Neural progenitor cell (in vitro differentiated cells): ENCODE results near the gene CCR6. TPM values are rescaled to one million over a fixed set of nuclear protein-coding genes. Genes with fewer than 3 reads are reported as not detected.

Experiments used
- DNase-seq: peaks from one replicate; pipeline ENCODE4 v3.0.0-alpha.2; 2016; ENCODE audit warnings: low spot score
- H2AFZ ChIP-seq: fragments of 200-600 bp; sonication (generic); replicated peaks from 2 replicates; pipeline ENCODE4 v1.6.1; 2016; ENCODE audit warnings: antibody characterized with exemption
- H3F3A ChIP-seq: fragments of 200-600 bp; sonication (generic); 2 replicates; pipeline ENCODE4 v1.6.1; 2016; ENCODE audit warnings: antibody characterized with exemption, low read depth
- H3K27ac ChIP-seq: fragments of 200-600 bp; sonication (generic); 2 replicates; pipeline ENCODE4 v1.5.1; 2016; ENCODE audit warnings: mild to moderate bottlenecking
- H3K27me3 ChIP-seq: fragments of 200-600 bp; sonication (generic); 2 replicates; pipeline ENCODE4 v1.6.1; 2016; ENCODE audit warnings: mild to moderate bottlenecking, moderate library complexity
- H3K36me3 ChIP-seq: fragments of 200-600 bp; sonication (generic); 2 replicates; pipeline ENCODE4 v1.5.1; 2016
- H3K4me1 ChIP-seq: fragments of 200-600 bp; sonication (generic); 2 replicates; pipeline ENCODE4 v1.6.1; 2016; ENCODE audit warnings: mixed run types
- H3K4me2 ChIP-seq: fragments of 200-600 bp; sonication (generic); 2 replicates; pipeline ENCODE4 v1.6.1; 2016
- H3K4me3 ChIP-seq: fragments of 200-600 bp; sonication (generic); 2 replicates; pipeline ENCODE4 v1.5.1; 2016
- H3K79me2 ChIP-seq: fragments of 200-600 bp; sonication (generic); 2 replicates; pipeline ENCODE4 v1.6.1; 2016; ENCODE audit warnings: low read depth
- H3K9ac ChIP-seq: fragments of 200-600 bp; sonication (generic); 2 replicates; pipeline ENCODE4 v1.6.1; 2016
- H3K9me3 ChIP-seq: fragments of 200-600 bp; sonication (generic); 2 replicates; pipeline ENCODE4 v1.5.1; 2016; ENCODE audit warnings: low read depth
- H4K20me1 ChIP-seq: fragments of 200-600 bp; sonication (generic); 2 replicates; pipeline ENCODE4 v1.6.1; 2016; ENCODE audit warnings: low read depth
- H3K27ac Mint-ChIP-seq: 3 replicates; pipeline ENCODE4 v1.8.0; 2021; ENCODE audit warnings: mixed read lengths
- H3K27me3 Mint-ChIP-seq: 2 replicates; pipeline ENCODE4 v1.8.0; 2022; ENCODE audit warnings: low read depth, mild to moderate bottlenecking, inconsistent platforms, moderate library complexity, mixed read lengths; ENCODE audit not compliant: insufficient read depth
- H3K36me3 Mint-ChIP-seq: 3 replicates; pipeline ENCODE4 v1.8.0; 2021; ENCODE audit warnings: mixed read lengths
- H3K4me1 Mint-ChIP-seq: 3 replicates; pipeline ENCODE4 v1.8.0; 2021; ENCODE audit warnings: mixed read lengths
- H3K4me3 Mint-ChIP-seq: 3 replicates; pipeline ENCODE4 v1.8.0; 2021; ENCODE audit warnings: mild to moderate bottlenecking, moderate library complexity, mixed read lengths
- H3K9me3 Mint-ChIP-seq: 3 replicates; pipeline ENCODE4 v1.8.0; 2020; ENCODE audit warnings: mixed read lengths
- EZH2 ChIP-seq: fragments of 200-600 bp; sonication (generic); IDR thresholded peaks from 2 replicates; pipeline ENCODE4 v1.6.1; 2017; ENCODE audit warnings: antibody characterized with exemption, mild to moderate bottlenecking, moderate library complexity
- EZH2phosphoT487 ChIP-seq: fragments of 200-600 bp; sonication (generic); IDR thresholded peaks from 2 replicates; pipeline ENCODE4 v1.6.1; 2017; ENCODE audit warnings: antibody characterized with exemption
- total RNA-seq: library from RNA; depleted of rRNA; stranded (reverse); fragments of >200 nt; gene quantifications from 2 replicates; pipeline ENCODE4 v1.2.3, GENCODE V29; 2015; ENCODE audit warnings: low replicate concordance
- TF ChIP-seq, protein P1 (sequence below): fragments of 200-600 bp; sonication (generic); IDR thresholded peaks from 2 replicates; pipeline ENCODE4 v1.5.1; 2017; ENCODE audit warnings: antibody characterized with exemption, mild to moderate bottlenecking

The CCR6 gene
- total RNA-seq, 1 donor from 2014 or later = not detected

DNA sequence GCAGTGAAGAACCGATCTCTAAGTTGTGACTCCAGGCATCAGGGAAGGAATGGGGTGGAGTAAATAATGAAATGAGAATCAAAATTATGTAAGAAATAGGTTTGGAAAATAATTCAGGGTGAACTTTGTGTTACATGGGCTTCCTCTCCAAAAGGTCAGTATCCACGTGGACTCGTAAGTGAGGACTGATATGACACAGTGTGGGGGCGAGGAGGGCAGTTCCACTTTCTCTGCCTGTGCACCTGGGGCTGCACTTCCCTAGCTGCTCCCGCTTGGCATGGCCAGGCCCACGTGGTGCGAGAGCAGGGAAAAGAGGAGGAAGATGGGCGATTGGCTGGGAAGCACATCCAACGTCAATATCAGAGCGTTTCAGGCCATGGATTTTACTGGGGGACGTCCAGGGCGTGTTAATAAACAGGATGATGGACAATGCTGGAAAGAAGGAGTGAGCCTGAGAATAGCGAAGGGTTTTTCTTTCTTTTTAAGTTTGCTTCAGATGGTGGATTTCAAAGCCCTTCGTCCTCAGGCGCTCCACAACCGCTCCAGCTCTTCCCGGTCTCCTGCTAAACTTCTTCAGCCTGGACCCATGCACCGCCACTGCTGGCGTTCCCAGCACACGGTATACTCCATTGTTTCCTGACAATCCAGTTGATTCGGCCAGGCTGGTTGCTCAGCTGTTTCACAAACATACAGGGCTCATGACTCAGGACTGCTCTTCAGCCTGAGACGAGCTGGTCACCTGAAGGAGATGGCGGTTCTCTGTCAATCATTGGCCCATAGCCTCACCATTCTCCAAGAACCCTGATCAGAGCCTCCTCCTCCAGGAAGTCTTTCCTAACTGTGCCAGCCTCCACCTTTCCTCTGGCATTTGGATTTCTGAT is 11.8 kb downstream of the CCR6 start:
- Histone ChIP-seq H3K27me3 (no peaks in the 10 kb centered on the region), H3K79me2 (no peaks in the 10 kb centered on the region)

DNA sequence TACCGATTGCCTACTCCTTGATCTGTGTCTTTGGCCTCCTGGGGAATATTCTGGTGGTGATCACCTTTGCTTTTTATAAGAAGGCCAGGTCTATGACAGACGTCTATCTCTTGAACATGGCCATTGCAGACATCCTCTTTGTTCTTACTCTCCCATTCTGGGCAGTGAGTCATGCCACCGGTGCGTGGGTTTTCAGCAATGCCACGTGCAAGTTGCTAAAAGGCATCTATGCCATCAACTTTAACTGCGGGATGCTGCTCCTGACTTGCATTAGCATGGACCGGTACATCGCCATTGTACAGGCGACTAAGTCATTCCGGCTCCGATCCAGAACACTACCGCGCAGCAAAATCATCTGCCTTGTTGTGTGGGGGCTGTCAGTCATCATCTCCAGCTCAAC is 13.5 kb downstream of the CCR6 start:
- no peak overlapping the region for H3K4me3 ChIP-seq
- no peaks in the 10 kb centered on the region for H3K36me3 Mint-ChIP-seq
- no peaks in the 10 kb centered on the region for H3K79me2 ChIP-seq
- no peak for TF ChIP-seq EZH2phosphoT487
- TF ChIP-seq, protein P1, sequence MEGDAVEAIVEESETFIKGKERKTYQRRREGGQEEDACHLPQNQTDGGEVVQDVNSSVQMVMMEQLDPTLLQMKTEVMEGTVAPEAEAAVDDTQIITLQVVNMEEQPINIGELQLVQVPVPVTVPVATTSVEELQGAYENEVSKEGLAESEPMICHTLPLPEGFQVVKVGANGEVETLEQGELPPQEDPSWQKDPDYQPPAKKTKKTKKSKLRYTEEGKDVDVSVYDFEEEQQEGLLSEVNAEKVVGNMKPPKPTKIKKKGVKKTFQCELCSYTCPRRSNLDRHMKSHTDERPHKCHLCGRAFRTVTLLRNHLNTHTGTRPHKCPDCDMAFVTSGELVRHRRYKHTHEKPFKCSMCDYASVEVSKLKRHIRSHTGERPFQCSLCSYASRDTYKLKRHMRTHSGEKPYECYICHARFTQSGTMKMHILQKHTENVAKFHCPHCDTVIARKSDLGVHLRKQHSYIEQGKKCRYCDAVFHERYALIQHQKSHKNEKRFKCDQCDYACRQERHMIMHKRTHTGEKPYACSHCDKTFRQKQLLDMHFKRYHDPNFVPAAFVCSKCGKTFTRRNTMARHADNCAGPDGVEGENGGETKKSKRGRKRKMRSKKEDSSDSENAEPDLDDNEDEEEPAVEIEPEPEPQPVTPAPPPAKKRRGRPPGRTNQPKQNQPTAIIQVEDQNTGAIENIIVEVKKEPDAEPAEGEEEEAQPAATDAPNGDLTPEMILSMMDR = no peak
- TF ChIP-seq EZH2 = no peak
- no peak overlapping the region for H3K4me3 Mint-ChIP-seq
- peaks cover 17% of the 10 kb centered on the region for H3K4me1 Mint-ChIP-seq
- no peak overlapping the region for H3K4me2 ChIP-seq
- peaks cover 6% of the 10 kb centered on the region for H3F3A ChIP-seq
- H3K27ac Mint-ChIP-seq = no peak overlapping the region
- no peaks in the 10 kb centered on the region for H3K27me3 ChIP-seq
- peaks cover 13% of the 10 kb centered on the region for H3K4me1 ChIP-seq
- H3K36me3 ChIP-seq = no peaks in the 10 kb centered on the region
- H4K20me1 ChIP-seq = no peaks in the 10 kb centered on the region
- no peak overlapping the region for H2AFZ ChIP-seq
- H3K9me3 ChIP-seq = no peaks in the 10 kb centered on the region
- no peak overlapping the region for H3K9ac ChIP-seq
- H3K27me3 Mint-ChIP-seq = peaks cover 6% of the 10 kb centered on the region
- no peak overlapping the region for H3K27ac ChIP-seq
- no peaks in the 10 kb centered on the region for H3K9me3 Mint-ChIP-seq
- DNase-seq = no peak

More for the DNA sequence above, 11.8 kb downstream of the CCR6 start:
- no peak overlapping the region for H3K4me3 Mint-ChIP-seq
- no peaks in the 10 kb centered on the region for H3K36me3 ChIP-seq
- no peak for DNase-seq
- H3K27ac Mint-ChIP-seq = no peak overlapping the region
- H3K4me3 ChIP-seq = no peak overlapping the region
- H3K36me3 Mint-ChIP-seq = no peaks in the 10 kb centered on the region
- peaks cover 5% of the 10 kb centered on the region for H3K4me1 Mint-ChIP-seq
- H3K4me2 ChIP-seq = no peak overlapping the region
- no peaks in the 10 kb centered on the region for H3K9me3 Mint-ChIP-seq
- no peak overlapping the region for H3K9ac ChIP-seq
- H3F3A ChIP-seq = no peaks in the 10 kb centered on the region
- H3K4me1 ChIP-seq = no peaks in the 10 kb centered on the region
- H3K9me3 ChIP-seq = no peaks in the 10 kb centered on the region
- H2AFZ ChIP-seq = no peak overlapping the region
- TF ChIP-seq EZH2 (no peak), EZH2phosphoT487 (no peak)
- TF ChIP-seq, protein P1 = no peak
- H3K27ac ChIP-seq = no peak overlapping the region
- no peaks in the 10 kb centered on the region for H4K20me1 ChIP-seq
- peaks cover 6% of the 10 kb centered on the region for H3K27me3 Mint-ChIP-seq

DNA sequence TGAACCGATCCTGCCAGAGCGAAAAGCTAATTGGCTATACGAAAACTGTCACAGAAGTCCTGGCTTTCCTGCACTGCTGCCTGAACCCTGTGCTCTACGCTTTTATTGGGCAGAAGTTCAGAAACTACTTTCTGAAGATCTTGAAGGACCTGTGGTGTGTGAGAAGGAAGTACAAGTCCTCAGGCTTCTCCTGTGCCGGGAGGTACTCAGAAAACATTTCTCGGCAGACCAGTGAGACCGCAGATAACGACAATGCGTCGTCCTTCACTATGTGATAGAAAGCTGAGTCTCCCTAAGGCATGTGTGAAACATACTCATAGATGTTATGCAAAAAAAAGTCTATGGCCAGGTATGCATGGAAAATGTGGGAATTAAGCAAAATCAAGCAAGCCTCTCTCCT is 14.2 kb downstream of the CCR6 start:
- H3K79me2 ChIP-seq = no peaks in the 10 kb centered on the region
- Mint-ChIP-seq H3K27ac (no peak overlapping the region), H3K36me3 (no peaks in the 10 kb centered on the region), H3K4me1 (peaks cover 21% of the 10 kb centered on the region), H3K27me3 (peaks cover 6% of the 10 kb centered on the region), H3K4me3 (no peak overlapping the region), H3K9me3 (no peaks in the 10 kb centered on the region)
- no peaks in the 10 kb centered on the region for H4K20me1 ChIP-seq
- no peak overlapping the region for H3K9ac ChIP-seq
- no peaks in the 10 kb centered on the region for H3K27me3 ChIP-seq
- no peak overlapping the region for H2AFZ ChIP-seq
- no peaks in the 10 kb centered on the region for H3K36me3 ChIP-seq
- H3K27ac ChIP-seq = no peak overlapping the region
- DNase-seq = no peak
- H3K9me3 ChIP-seq = no peaks in the 10 kb centered on the region
- no peak overlapping the region for H3K4me3 ChIP-seq
- H3K4me1 ChIP-seq = peaks cover 14% of the 10 kb centered on the region
- peaks cover 6% of the 10 kb centered on the region for H3F3A ChIP-seq
- H3K4me2 ChIP-seq = no peak overlapping the region
- TF ChIP-seq EZH2 (no peak), EZH2phosphoT487 (no peak)
- TF ChIP-seq, protein P1 = no peak
